T47D (cell line): ENCODE measurements around the gene ZNF830.
"Not testable (repeated sequence)": the region's sequence is repeated elsewhere in the genome, so short reads cannot be mapped to it uniquely, and the experiment has no call there.

Source experiments
- DNase-seq, 2 experiments: peaks; one replicate each; pipeline versions ENCODE4 v3.0.0 to v3.0.0-alpha.2; 2011 to 2012; ENCODE audit warnings: low read depth in 1 of 2, low spot score in 1 of 2
- JUND ChIP-seq: IDR thresholded peaks from 2 replicates; pipeline ENCODE4 v1.6.1; 2012; ENCODE audit warnings: low read depth
- in situ Hi-C: cut with HindIII; loops from 2 replicates; pipeline ENCODE4 v1.10.0; 2016; ENCODE audit warnings: low sequenced_read_pairs, low pct_unique_long_range_greater_than_20kb

Gene ZNF830, protein sequence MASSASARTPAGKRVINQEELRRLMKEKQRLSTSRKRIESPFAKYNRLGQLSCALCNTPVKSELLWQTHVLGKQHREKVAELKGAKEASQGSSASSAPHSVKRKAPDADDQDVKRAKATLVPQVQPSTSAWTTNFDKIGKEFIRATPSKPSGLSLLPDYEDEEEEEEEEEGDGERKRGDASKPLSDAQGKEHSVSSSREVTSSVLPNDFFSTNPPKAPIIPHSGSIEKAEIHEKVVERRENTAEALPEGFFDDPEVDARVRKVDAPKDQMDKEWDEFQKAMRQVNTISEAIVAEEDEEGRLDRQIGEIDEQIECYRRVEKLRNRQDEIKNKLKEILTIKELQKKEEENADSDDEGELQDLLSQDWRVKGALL

DNA sequence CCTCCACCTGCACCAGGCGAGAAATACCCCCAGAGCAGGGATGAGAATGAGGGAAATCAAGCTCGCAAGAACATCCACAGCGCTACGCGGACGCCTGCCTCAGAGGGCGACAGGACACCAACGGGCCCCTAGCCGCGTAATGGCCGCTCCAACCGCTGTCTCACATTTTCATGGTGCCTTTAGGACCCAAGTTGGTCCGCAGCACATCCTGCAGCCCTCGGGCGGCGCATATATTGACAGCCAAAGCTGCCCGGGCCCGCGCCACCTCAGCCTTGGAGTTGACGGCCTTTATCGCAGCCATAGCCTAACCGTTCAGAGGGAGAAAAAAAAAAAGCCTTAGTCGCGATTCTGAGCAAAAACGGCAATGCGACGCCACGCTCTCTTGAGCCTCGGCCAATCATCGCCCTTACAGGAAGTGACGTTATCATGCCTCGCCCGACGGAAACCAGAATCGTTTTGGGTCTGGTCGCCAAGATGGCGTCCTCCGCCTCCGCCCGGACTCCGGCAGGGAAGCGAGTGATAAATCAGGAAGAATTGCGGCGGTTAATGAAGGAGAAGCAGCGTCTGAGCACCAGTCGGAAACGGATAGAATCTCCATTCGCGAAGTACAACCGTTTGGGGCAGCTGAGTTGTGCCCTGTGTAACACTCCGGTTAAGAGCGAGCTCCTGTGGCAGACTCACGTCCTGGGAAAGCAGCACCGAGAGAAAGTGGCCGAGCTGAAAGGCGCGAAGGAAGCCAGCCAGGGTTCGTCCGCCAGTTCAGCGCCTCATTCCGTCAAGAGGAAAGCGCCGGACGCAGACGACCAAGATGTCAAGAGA, at the start of gene ZNF830, which contains the start of gene CCT6B:
TSS of gene ZNF830 (plus strand) at position 448 of the 819 bp plus-strand sequence. CDS start at position 475, 27 bp downstream.
TSS of gene CCT6B (minus strand) at position 368 of the 819 bp plus-strand sequence. CDS start at position 301, 67 bp downstream.
- DNase-seq: peak; percentile 90 to 98
- in situ Hi-C loops: no loop called here
- TF ChIP-seq JUND: 0 out of 2 replicates have a peak, but pooled peaks have one; percentile 21

DNA sequence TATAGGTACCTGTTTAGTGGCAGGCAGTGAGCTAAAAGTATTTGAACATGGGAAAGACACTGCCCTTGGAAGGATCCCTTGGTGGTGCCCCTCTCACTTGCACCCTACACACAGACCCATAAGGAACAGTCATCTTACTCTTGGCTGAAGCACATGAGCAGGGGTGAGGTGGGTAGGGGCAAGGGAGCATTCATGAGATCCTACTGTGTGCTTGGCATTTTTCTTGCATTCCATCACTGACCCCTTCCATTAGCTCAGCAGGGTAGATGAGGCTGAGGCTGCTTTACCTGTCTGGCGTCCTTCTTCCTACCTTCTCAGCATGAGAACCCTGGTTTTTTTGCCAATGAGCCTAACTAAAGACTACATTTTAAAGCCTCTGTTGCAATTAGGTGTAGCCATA, 48.3 kb upstream of the ZNF830 start:
- TF ChIP-seq JUND: no peak
- no peak for DNase-seq
- in situ Hi-C loops: no loop called here

DNA sequence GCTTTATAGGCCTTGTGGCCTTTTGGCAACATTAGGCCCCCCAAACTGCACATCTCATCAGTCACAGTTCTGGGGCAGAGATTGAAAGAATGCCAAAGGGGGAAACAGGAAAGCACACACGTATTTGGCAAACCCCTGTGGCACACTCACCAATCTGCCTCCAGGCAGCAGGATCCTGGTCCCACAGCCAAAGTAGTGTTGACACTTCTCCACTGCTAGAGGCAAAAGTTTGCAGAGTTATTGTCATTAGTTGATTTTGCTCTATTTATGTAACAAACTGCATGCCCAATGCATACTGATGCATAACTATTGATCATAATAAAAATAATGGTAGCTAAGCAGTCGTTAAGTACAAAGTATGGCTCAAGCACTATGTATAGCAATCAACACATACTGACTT, 45.2 kb upstream of the ZNF830 start:
- DNase-seq: peak; percentile 62 to 76

DNA sequence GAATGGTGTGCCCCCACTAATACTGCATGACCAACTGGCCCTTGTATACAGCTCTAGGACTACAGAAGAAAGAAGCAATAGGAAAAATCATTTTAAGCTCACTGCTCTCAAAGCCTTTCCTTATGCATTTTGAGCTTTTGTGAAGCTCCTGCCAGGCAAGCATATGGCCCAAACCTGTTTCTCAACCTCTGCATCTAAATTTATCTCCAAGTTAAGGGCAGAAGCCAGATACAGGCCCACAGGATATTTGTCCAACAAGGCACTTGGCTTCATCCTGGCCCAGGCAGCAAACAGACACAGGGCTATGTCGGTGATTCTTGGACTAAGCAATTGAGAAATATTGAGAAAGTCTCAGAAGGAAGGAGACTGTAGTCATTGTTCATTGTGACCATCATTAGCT, 44.0 kb upstream of the ZNF830 start:
- DNase-seq: peak; percentile 45 to 87
- peak; percentile 70; the same call in 1 of the 2 replicates for TF ChIP-seq JUND
- in situ Hi-C loops: no loop called here

More for the DNA sequence above, 45.2 kb upstream of the ZNF830 start:
- in situ Hi-C loops: no loop called here
- TF ChIP-seq JUND: peak; percentile 83; the same call in 1 of the 2 replicates

DNA sequence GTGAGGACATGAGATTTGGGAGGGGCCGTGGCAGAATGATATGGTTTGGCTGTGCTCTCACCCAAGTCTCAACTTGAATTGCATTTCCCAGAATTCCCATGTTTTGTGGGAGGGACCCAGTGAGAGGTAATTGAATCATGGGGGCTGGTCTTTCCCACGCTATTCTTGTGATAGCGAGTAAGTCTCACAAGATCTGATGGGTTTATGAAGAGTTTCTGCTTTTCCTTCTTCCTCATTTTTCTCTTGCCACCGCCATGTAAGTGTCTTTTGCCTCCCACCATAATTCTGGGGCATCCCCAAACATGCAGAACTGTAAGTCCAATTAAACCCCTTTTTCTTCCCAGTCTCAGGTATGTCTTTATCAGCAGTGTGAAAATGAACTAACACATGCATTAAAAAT, 40.7 kb upstream of the ZNF830 start:
- DNase-seq: no peak
- no peak for TF ChIP-seq JUND
- in situ Hi-C loops: no loop called here

DNA sequence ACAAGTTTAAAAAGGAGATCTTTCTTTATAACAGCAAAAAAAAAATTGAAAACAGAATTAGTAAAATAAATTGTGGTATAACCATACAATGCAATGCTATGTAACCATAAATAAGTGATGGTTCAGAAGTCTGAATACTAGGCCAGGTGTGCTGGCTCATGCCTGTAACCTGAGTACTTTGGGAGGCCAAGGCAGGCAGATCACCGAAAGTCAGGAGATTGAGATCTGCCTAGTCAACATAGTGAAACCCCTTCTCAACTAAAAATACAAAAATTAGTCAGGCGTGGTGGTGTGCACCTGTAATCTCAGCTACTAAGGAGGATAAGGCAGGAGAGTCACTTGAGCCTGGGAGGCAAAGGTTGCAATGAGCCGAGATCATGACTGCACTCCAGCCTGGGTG, 34.7 kb upstream of the ZNF830 start:
- TF ChIP-seq JUND: no peak
- DNase-seq: no peak
- in situ Hi-C loops: no loop called here

DNA sequence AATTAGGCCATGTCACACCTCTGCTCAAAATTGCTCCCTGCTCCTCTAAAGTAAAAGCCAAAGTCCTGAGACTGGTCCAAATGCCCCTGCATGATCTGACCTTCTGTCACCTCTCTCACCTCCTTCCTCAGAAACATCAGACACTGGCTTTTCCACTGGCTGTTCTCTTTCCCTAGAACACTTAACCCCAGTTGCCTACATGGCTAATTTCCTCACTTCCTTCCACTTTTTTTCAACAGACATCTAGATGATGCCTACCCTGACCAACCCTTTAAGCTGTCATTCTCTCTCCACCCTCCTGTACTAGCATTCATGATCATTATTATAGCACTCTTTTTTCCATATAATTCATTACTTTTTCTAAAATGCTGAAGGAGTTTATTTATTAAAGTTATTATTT, 31.1 kb upstream of the ZNF830 start:
- in situ Hi-C loops: no loop called here
- no peak for TF ChIP-seq JUND

DNA sequence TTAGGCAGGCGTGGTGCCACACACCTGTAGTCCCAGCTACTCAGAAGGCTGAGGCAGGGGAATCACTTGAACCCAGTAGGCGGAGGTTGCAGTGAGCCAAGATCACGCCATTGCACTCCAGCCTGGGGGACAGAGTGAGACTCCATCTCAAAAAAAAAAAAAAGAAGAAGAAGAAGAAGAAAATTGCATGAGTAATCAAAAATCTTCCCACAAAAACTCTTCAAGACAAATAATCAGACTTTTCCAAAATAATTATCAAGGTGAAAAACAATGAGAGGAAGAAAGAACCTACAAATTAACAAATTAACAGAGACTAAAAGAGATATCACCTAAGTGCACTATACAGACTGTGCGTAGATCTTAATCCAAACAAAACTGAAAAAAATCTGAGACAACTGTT, 10.6 kb upstream of the ZNF830 start:
- DNase-seq, in situ Hi-C loops: not testable (repeated sequence)

More for the DNA sequence above, 31.1 kb upstream of the ZNF830 start:
- DNase-seq: no peak

DNA sequence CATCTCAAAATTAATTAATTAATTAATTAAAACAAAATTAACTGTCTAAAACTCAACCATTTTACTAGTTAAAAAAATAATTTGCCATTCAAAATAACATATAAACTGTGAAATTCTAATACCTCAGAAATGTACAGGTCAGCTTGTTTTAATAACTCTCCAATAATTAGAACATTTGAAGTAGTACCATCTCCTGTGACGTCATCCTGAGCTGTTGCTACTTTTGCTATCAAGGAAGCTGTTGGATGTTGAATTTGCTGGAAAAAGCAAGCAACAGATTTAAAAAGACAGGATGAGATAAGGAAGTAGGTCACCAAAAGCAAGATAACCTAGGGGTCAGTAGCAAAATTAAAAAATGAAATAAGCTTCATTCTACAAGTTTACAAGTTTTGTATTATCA, 2.9 kb upstream of the ZNF830 start:
- no peak for TF ChIP-seq JUND
- no peak for DNase-seq
- in situ Hi-C loops: no loop called here

DNA sequence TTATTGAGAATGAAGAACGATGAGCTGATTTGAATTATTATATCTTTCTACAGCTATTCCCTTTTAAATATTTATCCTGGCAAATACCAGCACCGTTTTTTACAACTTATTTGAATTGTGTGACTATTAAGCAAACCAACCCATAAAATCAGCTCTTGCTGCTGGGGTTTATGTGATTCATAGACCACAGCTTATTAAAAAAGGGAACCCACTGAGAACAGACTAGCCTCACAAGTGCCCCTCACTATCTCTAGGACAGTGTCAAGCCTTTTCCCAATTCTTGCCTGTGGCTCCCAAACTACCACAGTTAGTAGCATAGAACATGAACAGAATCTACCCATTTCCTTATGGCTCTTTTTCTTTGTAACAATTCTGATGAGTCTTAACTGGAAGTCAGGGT, 12.8 kb downstream of the ZNF830 start:
- no peak for TF ChIP-seq JUND
- in situ Hi-C loops: no loop called here
- no peak for DNase-seq

DNA sequence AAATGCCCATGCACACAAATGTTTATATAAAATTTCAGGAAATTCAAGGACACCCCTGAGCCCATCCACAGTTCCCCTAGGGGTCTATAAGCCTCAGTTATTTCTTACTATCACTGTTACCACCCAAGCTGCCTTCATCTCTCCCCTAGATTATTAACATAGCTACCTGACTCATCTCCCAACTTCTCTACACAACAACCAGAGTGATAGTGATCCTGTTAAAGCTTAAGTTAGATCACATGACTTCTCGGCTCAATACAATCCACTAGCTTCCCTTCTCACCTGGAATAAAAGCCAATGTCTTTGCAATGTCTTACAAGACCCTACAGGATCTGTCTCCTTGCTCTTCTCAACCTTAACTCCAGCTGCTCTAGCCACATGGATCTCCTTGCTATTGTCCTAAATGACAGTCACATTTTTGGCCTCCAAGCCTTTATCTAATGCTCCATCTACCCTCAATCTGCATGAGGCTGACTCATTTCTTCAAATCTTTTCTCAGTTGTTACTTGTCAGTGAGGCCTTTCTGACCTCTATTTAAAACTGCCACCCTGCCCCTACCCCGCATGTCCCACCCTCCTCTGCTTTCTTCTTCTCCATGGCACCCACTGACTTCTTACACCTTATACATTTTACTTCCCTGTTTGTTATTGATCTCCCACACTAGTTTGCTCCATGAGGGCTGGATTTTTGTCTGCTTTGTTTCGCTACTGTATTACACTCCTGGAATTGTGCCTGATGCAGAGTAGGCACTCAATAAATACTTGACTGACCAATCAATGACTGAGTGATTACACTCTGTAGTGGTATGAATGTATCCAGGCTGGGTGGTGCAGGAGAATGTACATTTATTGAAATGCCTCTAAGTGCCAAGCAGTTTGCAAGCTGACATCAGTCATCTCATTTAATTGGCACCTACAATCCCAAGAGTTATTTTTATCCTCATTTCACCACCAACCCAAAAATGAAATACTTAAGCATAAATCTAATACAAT, 13.8 kb downstream of the ZNF830 start:
- no peak for TF ChIP-seq JUND
- in situ Hi-C loops: no loop called here
- no peak for DNase-seq

DNA sequence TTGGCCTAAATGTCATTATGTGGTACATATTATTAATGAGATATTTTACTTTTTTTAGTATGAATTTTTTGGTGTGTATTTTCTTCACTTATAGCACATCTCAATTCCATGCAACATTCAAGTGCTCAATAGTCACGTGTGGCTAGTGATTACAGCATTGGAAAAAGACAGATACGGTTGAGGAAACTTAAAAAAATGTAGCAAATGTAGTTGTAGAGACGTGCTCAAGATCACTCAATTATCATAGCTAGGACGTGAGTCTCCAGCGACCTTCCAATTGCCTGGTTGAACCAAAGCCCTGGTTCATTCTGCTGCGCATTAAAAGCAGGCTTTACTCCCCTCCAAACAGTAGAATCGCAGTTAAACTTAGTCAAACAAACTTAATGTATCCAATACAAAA, 17.8 kb downstream of the ZNF830 start:
- DNase-seq: no peak
- in situ Hi-C loops: no loop called here

More for the DNA sequence above, 17.8 kb downstream of the ZNF830 start:
- TF ChIP-seq JUND: no peak
